HCT116 (cell line): ENCODE measurements around the gene TPD52L2. TPM values are rescaled to one million over a fixed set of nuclear protein-coding genes. Genes with fewer than 3 reads are reported as not detected.

ENCODE experiments used
- ATAC-seq: fragments of 200-7000 bp; cut with Tn5 transposase; 2 replicates; pipeline ENCODE4 v1.9.1; 2020; ENCODE audit warnings: mild to moderate bottlenecking, moderate library complexity
- BruUV-seq: library from RNA; stranded (reverse); fragments of 400-500 nt; replicated peaks from 2 replicates; lab custom pipeline; 2021; lab: Mats Ljungman, UMichigan
- CTCF ChIA-PET: fragments of 300-600 bp; sonication (Branson Sonifier 250); formaldehyde crosslinking; loops from one replicate; lab custom pipeline; 2021; ENCODE audit warnings: antibody characterized with exemption; lab: Charles Lee
- POLR2A ChIA-PET: fragments of 300-600, 350-600 bp; sonication (Branson Sonifier 250); formaldehyde crosslinking; loops from one replicate; lab custom pipeline; 2021; ENCODE audit warnings: antibody characterized with exemption; lab: Charles Lee
- RAD21 ChIA-PET, 2 experiments: fragments of 300-600 bp; sonication (Branson Sonifier 250); formaldehyde crosslinking; loops; one replicate each; lab custom pipeline; 2023; ENCODE audit warnings: low total read pairs in 2 of 2; ENCODE audit not compliant: uncharacterized antibody in 2 of 2, unreplicated experiment in 2 of 2, low non-redundant PET in 1 of 2; lab: Charles Lee
- DNase-seq: peaks from one replicate; pipeline ENCODE4 v3.0.0-alpha.2; 2010; ENCODE audit warnings: low read depth, low spot score
- H2AFZ ChIP-seq: fragments of 200-600 bp; shearing (Covaris generic), sonication (generic); 2 replicates; pipeline ENCODE4 v1.6.1; 2017; ENCODE audit warnings: low read depth, mixed run types, mixed read lengths, antibody characterized with exemption, low read length; ENCODE audit not compliant: poor library complexity, severe bottlenecking
- H3K27ac ChIP-seq: 2 replicates; pipeline ENCODE4 v1.5.1; 2012; ENCODE audit warnings: low read depth, low read length
- H3K27me3 ChIP-seq: fragments of 200-600 bp; sonication (generic); 2 replicates; pipeline ENCODE4 v1.6.1; 2016; ENCODE audit warnings: mixed run types, low read length, mixed read lengths; ENCODE audit not compliant: insufficient read depth
- H3K36me3 ChIP-seq, 2 experiments: fragments of 200-500 bp in 1 of 2; fragments of 200-600 bp in 1 of 2; sonication (Bioruptor generic) in 1 of 2; sonication (generic) in 1 of 2; 2 replicates each; pipeline versions ENCODE4 v1.5.1 to v1.6.1; 2014 to 2016; ENCODE audit warnings: low read length in 2 of 2, inconsistent platforms in 1 of 2, mixed read lengths in 1 of 2, mixed run types in 1 of 2; ENCODE audit not compliant: insufficient read depth in 2 of 2, control insufficient read depth in 1 of 2
- H3K4me1 ChIP-seq, 2 experiments: fragments of 200-600 bp in 1 of 2; sonication (generic) in 1 of 2; 2 replicates each; pipeline versions ENCODE4 v1.5.1 to v1.6.1; 2012 to 2017; ENCODE audit warnings: low read length in 2 of 2, inconsistent platforms in 1 of 2, mild to moderate bottlenecking in 1 of 2, mixed read lengths in 1 of 2, mixed run types in 1 of 2, moderate library complexity in 1 of 2; ENCODE audit not compliant: insufficient read depth in 2 of 2, control insufficient read depth in 1 of 2
- H3K4me2 ChIP-seq: fragments of 200-600 bp; sonication (generic); 2 replicates; pipeline ENCODE4 v1.6.1; 2017; ENCODE audit warnings: mixed run types, low read length, mixed read lengths
- H3K4me3 ChIP-seq, 2 experiments: fragments of 200-600 bp in 1 of 2; sonication (generic) in 1 of 2; replicated peaks in 1 of 2; 2 replicates each; pipeline ENCODE4 v1.5.1; 2011 to 2016; ENCODE audit warnings: low read length in 2 of 2, control low read depth in 1 of 2, low read depth in 1 of 2, mild to moderate bottlenecking in 1 of 2, mixed read lengths in 1 of 2, mixed run types in 1 of 2
- H3K79me2 ChIP-seq: fragments of 200-600 bp; sonication (generic); 2 replicates; pipeline ENCODE4 v1.6.1; 2017; ENCODE audit warnings: mild to moderate bottlenecking, mixed run types, low read length, moderate library complexity, mixed read lengths; ENCODE audit not compliant: insufficient read depth
- H3K9ac ChIP-seq: fragments of 200-600 bp; sonication (generic); 2 replicates; pipeline ENCODE4 v1.6.1; 2016; ENCODE audit warnings: low read length, mixed read lengths
- H3K9me2 ChIP-seq: fragments of 200-600 bp; sonication (generic), shearing (Covaris generic); 2 replicates; pipeline ENCODE4 v1.6.1; 2017; ENCODE audit warnings: mixed run types, mild to moderate bottlenecking, moderate library complexity; ENCODE audit not compliant: insufficient read depth
- H3K9me3 ChIP-seq, 2 experiments: fragments of 200-500 bp in 1 of 2; fragments of 200-600 bp in 1 of 2; sonication (Bioruptor generic) in 1 of 2; sonication (generic) in 1 of 2; 2 replicates each; pipeline ENCODE4 v1.6.1; 2014 to 2017; ENCODE audit warnings: low read length in 2 of 2, mixed read lengths in 2 of 2, inconsistent platforms in 1 of 2, low read depth in 1 of 2, mild to moderate bottlenecking in 1 of 2, mixed run types in 1 of 2, moderate library complexity in 1 of 2; ENCODE audit not compliant: control insufficient read depth in 1 of 2, insufficient read depth in 1 of 2
- H4K20me1 ChIP-seq: fragments of 200-600 bp; sonication (generic), shearing (Covaris generic); 2 replicates; pipeline ENCODE4 v1.6.1; 2017; ENCODE audit warnings: mixed run types, mild to moderate bottlenecking, moderate library complexity; ENCODE audit not compliant: insufficient read depth
- CBX3 ChIP-seq: IDR thresholded peaks from 2 replicates; pipeline ENCODE4 v1.6.1; 2012; ENCODE audit warnings: low read depth
- CEBPB ChIP-seq: IDR thresholded peaks from 2 replicates; pipeline ENCODE4 v1.6.1; 2012; ENCODE audit warnings: low read depth
- EGR1 ChIP-seq: IDR thresholded peaks from 2 replicates; pipeline ENCODE4 v1.6.1; 2012; ENCODE audit warnings: low read depth
- EZH2 ChIP-seq: fragments of 200-600 bp; sonication (generic); IDR thresholded peaks from 2 replicates; pipeline ENCODE4 v1.6.1; 2017; ENCODE audit warnings: antibody characterized with exemption, mixed run types
- EZH2phosphoT487 ChIP-seq: fragments of 200-600 bp; IDR thresholded peaks from 2 replicates; pipeline ENCODE4 v1.6.1; 2018; ENCODE audit warnings: antibody characterized with exemption, borderline replicate concordance
- FOSL1 ChIP-seq: IDR thresholded peaks from 2 replicates; pipeline ENCODE4 v1.6.1; 2012; ENCODE audit warnings: low read depth
- JUND ChIP-seq: IDR thresholded peaks from 2 replicates; pipeline ENCODE4 v1.6.1; 2012
- POLR2A ChIP-seq: IDR thresholded peaks from 2 replicates; pipeline ENCODE4 v1.7.0; 2011; ENCODE audit warnings: borderline replicate concordance; ENCODE audit not compliant: insufficient read depth, insufficient read length; ENCODE audit errors: extremely low read depth
- POLR2AphosphoS5 ChIP-seq: IDR thresholded peaks from 2 replicates; pipeline ENCODE4 v1.6.1; 2011; ENCODE audit warnings: mild to moderate bottlenecking, low read depth, low read length, moderate library complexity
- RAD21 ChIP-seq: IDR thresholded peaks from 2 replicates; pipeline ENCODE4 v1.6.1; 2012; ENCODE audit warnings: low read depth, mild to moderate bottlenecking
- SIN3A ChIP-seq: IDR thresholded peaks from 2 replicates; pipeline ENCODE4 v1.6.1; 2012; ENCODE audit warnings: low read depth
- SRF ChIP-seq: IDR thresholded peaks from 2 replicates; pipeline ENCODE4 v1.6.1; 2012; ENCODE audit warnings: low read depth
- TCF7L2 ChIP-seq: IDR thresholded peaks from 2 replicates; pipeline ENCODE4 v1.7.0; 2011; ENCODE audit warnings: borderline replicate concordance, inconsistent platforms; ENCODE audit not compliant: insufficient read depth, insufficient read length; ENCODE audit errors: extremely low read depth
- YY1 ChIP-seq: IDR thresholded peaks from 2 replicates; pipeline ENCODE4 v1.6.1; 2011; ENCODE audit warnings: low read length, low read depth, moderate library complexity, mild to moderate bottlenecking; ENCODE audit not compliant: insufficient replicate concordance; ENCODE audit errors: extremely low read depth
- ZFX ChIP-seq: fragments of 450-650 bp; IDR thresholded peaks from 2 replicates; pipeline ENCODE4 v1.6.1; 2017
- intact Hi-C: fragments of 100-400 bp; cut with micrococcal nuclease; formaldehyde crosslinking; loops from 2 replicates; pipeline ENCODE4 v1.10.0; 2022
- total RNA-seq: library from RNA; stranded (reverse); gene quantifications from one replicate; pipeline ENCODE4 v1.2.1, GENCODE V29; 2021; ENCODE audit not compliant: unreplicated experiment
- TF ChIP-seq, protein P1 (sequence below): IDR thresholded peaks from 2 replicates; pipeline ENCODE4 v1.6.1; 2011; ENCODE audit warnings: mild to moderate bottlenecking, low read length, moderate library complexity; ENCODE audit not compliant: insufficient replicate concordance; ENCODE audit errors: extremely low read depth
- TF ChIP-seq, protein P2 (sequence below): IDR thresholded peaks from 2 replicates; pipeline ENCODE4 v1.6.1; 2012
- TF ChIP-seq, protein P3 (sequence below): IDR thresholded peaks from 2 replicates; pipeline ENCODE4 v1.6.1; 2012; ENCODE audit warnings: low read depth
- TF ChIP-seq, protein P4 (sequence below), 3 experiments: fragments of 200-600 bp in 1 of 3; sonication (generic) in 1 of 3; IDR thresholded peaks in 2 of 3; conservative IDR thresholded peaks in 1 of 3; 2 replicates each; pipeline ENCODE4 v1.5.1; 2012 to 2017; ENCODE audit warnings: low read depth in 2 of 3, low read length in 2 of 3, antibody characterized with exemption in 1 of 3, borderline replicate concordance in 1 of 3, control low read depth in 1 of 3, mild to moderate bottlenecking in 1 of 3, mixed read lengths in 1 of 3, mixed run types in 1 of 3, moderate library complexity in 1 of 3; ENCODE audit not compliant: insufficient read depth in 1 of 3

The TPD52L2 gene
- total RNA-seq, 1 experiment from 2014 or later = 149 TPM

DNA sequence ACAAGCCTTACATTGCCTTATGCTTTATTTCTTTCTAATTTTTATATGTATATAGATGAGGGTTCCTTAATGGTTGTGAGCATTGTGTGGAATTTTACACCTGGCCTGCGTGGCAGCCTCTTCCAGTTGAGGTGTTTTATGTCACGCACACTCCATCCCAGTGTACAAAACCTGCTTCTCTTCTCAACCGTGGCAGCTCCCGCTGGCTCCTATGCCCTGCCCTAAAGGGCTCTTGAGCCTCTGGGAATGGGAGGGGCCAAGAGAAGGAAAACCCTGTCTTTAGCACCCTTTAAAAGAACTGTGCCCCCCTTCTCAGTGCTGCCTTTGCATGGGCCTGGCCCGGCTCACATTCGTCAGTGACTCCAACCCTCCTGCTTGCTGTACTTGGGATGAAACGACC is 25.5 kb downstream of the TPD52L2 start:
- BruUV-seq = no TSS peak
- Histone ChIP-seq H4K20me1 (peaks cover 4% of the 10 kb centered on the region; the same call in 1 of the 2 replicates), H3K36me3 (peaks cover 18 to 44% of the 10 kb centered on the region in 2 experiments; a peak in 3 of 4 replicates), H3K9me3 (no peaks in the 10 kb centered on the region), H3K27me3 (no peaks in the 10 kb centered on the region), H3K4me2 (no peak overlapping the region), H3K9me2 (no peaks in the 10 kb centered on the region), H3K9ac (no peak overlapping the region), H3K27ac (no peak overlapping the region), H2AFZ (no peak overlapping the region), H3K4me3 (no peak overlapping the region), H3K79me2 (peaks cover 38% of the 10 kb centered on the region), H3K4me1 (peaks cover 8 to 13% of the 10 kb centered on the region in 2 experiments; a peak in 3 of 4 replicates)
- ChIA-PET CTCF (interaction anchor here (0.7 kb wide), 1 partner anchor 148 kb away, joined by 3 read pairs; no protein-coding TSS in a partner anchor), RAD21 (no interaction called here), POLR2A (no interaction called here)
- TF ChIP-seq SIN3A (no peak), FOSL1 (no peak), CEBPB (no peak), CBX3 (no peak), POLR2A (no peak), SRF (no peak), EZH2 (no peak), ZFX (no peak), EZH2phosphoT487 (no peak), RAD21 (no peak), POLR2AphosphoS5 (no peak), JUND (no peak), YY1 (no peak), EGR1 (no peak), TCF7L2 (no peak)
- TF ChIP-seq, protein P1, sequence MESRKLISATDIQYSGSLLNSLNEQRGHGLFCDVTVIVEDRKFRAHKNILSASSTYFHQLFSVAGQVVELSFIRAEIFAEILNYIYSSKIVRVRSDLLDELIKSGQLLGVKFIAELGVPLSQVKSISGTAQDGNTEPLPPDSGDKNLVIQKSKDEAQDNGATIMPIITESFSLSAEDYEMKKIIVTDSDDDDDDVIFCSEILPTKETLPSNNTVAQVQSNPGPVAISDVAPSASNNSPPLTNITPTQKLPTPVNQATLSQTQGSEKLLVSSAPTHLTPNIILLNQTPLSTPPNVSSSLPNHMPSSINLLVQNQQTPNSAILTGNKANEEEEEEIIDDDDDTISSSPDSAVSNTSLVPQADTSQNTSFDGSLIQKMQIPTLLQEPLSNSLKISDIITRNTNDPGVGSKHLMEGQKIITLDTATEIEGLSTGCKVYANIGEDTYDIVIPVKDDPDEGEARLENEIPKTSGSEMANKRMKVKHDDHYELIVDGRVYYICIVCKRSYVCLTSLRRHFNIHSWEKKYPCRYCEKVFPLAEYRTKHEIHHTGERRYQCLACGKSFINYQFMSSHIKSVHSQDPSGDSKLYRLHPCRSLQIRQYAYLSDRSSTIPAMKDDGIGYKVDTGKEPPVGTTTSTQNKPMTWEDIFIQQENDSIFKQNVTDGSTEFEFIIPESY = no peak
- TF ChIP-seq, protein P2, sequence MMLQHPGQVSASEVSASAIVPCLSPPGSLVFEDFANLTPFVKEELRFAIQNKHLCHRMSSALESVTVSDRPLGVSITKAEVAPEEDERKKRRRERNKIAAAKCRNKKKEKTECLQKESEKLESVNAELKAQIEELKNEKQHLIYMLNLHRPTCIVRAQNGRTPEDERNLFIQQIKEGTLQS = no peak
- TF ChIP-seq, protein P3, sequence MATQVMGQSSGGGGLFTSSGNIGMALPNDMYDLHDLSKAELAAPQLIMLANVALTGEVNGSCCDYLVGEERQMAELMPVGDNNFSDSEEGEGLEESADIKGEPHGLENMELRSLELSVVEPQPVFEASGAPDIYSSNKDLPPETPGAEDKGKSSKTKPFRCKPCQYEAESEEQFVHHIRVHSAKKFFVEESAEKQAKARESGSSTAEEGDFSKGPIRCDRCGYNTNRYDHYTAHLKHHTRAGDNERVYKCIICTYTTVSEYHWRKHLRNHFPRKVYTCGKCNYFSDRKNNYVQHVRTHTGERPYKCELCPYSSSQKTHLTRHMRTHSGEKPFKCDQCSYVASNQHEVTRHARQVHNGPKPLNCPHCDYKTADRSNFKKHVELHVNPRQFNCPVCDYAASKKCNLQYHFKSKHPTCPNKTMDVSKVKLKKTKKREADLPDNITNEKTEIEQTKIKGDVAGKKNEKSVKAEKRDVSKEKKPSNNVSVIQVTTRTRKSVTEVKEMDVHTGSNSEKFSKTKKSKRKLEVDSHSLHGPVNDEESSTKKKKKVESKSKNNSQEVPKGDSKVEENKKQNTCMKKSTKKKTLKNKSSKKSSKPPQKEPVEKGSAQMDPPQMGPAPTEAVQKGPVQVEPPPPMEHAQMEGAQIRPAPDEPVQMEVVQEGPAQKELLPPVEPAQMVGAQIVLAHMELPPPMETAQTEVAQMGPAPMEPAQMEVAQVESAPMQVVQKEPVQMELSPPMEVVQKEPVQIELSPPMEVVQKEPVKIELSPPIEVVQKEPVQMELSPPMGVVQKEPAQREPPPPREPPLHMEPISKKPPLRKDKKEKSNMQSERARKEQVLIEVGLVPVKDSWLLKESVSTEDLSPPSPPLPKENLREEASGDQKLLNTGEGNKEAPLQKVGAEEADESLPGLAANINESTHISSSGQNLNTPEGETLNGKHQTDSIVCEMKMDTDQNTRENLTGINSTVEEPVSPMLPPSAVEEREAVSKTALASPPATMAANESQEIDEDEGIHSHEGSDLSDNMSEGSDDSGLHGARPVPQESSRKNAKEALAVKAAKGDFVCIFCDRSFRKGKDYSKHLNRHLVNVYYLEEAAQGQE = no peak
- TF ChIP-seq, protein P4, sequence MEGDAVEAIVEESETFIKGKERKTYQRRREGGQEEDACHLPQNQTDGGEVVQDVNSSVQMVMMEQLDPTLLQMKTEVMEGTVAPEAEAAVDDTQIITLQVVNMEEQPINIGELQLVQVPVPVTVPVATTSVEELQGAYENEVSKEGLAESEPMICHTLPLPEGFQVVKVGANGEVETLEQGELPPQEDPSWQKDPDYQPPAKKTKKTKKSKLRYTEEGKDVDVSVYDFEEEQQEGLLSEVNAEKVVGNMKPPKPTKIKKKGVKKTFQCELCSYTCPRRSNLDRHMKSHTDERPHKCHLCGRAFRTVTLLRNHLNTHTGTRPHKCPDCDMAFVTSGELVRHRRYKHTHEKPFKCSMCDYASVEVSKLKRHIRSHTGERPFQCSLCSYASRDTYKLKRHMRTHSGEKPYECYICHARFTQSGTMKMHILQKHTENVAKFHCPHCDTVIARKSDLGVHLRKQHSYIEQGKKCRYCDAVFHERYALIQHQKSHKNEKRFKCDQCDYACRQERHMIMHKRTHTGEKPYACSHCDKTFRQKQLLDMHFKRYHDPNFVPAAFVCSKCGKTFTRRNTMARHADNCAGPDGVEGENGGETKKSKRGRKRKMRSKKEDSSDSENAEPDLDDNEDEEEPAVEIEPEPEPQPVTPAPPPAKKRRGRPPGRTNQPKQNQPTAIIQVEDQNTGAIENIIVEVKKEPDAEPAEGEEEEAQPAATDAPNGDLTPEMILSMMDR (IDR thresholded peaks at IDR 0.05 in 2 of 3, conservative IDR thresholded peaks at IDR 0.05 in 1 of 3; ENCODE audit: borderline replicate concordance in 1 of 3, insufficient read depth in 1 of 3, low read depth in 2 of 3, low read length in 2 of 3) = no peak
- intact Hi-C loops = no loop called here
- ATAC-seq (no peak), DNase-seq (no peak)
